H1 (cell line): ENCODE results near the gene PPBP. TPM values are rescaled to one million over a fixed set of nuclear protein-coding genes. Genes with fewer than 3 reads are reported as not detected.

Experiments
- CTCF ChIA-PET: fragments of 300-600 bp; sonication (Branson Sonifier 250); formaldehyde crosslinking; loops from one replicate; lab custom pipeline; 2021; ENCODE audit not compliant: partially characterized antibody; lab: Charles Lee
- POLR2A ChIA-PET: fragments of 300-600 bp; sonication (Branson Sonifier 250); formaldehyde crosslinking; loops from one replicate; lab custom pipeline; 2021; ENCODE audit warnings: inconsistent platforms; ENCODE audit not compliant: partially characterized antibody; lab: Charles Lee
- DNase-seq, 2 experiments: peaks; one replicate each; pipeline versions ENCODE4 v3.0.0 to v3.0.0-alpha.2; 2010 to 2022; ENCODE audit warnings: low spot score in 2 of 2, low read depth in 1 of 2, mixed read lengths in 1 of 2
- FAIRE-seq: peaks from 2 replicates; lab custom pipeline; 2011; peaks lifted over from hg19 to GRCh38; lab: Jason Lieb, UNC
- H2AFZ ChIP-seq: 2 replicates; pipeline ENCODE4 v1.8.1; 2012; ENCODE audit warnings: low read length, inconsistent platforms
- H2AK5ac ChIP-seq: 2 replicates; pipeline ENCODE4 v1.6.1; 2013; ENCODE audit warnings: low read depth, low read length
- H2BK120ac ChIP-seq: replicated peaks from 2 replicates; pipeline ENCODE3; 2013; ENCODE audit warnings: low read depth, low read length, inconsistent platforms
- H2BK12ac ChIP-seq: 2 replicates; pipeline ENCODE4 v1.6.1; 2013; ENCODE audit warnings: low read depth, low read length
- H2BK15ac ChIP-seq: 2 replicates; pipeline ENCODE4 v1.6.1; 2013; ENCODE audit warnings: low read length
- H2BK20ac ChIP-seq: 2 replicates; pipeline ENCODE4 v1.6.1; 2013; ENCODE audit warnings: low read length
- H2BK5ac ChIP-seq: 2 replicates; pipeline ENCODE4 v1.6.1; 2013; ENCODE audit warnings: low read depth, low read length
- H3K14ac ChIP-seq: 2 replicates; pipeline ENCODE4 v1.6.1; 2013; ENCODE audit warnings: inconsistent platforms; ENCODE audit not compliant: insufficient read length
- H3K18ac ChIP-seq: 2 replicates; pipeline ENCODE4 v1.6.1; 2013; ENCODE audit warnings: low read length; ENCODE audit errors: extremely low read depth
- H3K23ac ChIP-seq: 2 replicates; pipeline ENCODE4 v1.6.1; 2013; ENCODE audit warnings: inconsistent platforms; ENCODE audit not compliant: insufficient read length
- H3K23me2 ChIP-seq: 2 replicates; pipeline ENCODE4 v1.6.1; 2013; ENCODE audit warnings: low read depth, low read length
- H3K27ac ChIP-seq: 2 replicates; pipeline ENCODE4 v1.6.1; 2011; ENCODE audit warnings: low read depth, low read length, inconsistent platforms
- H3K27me3 ChIP-seq, 4 experiments: replicated peaks in 1 of 4; 1 replicate in 1 of 4; 2 replicates in 3 of 4; pipeline versions ENCODE4 v1.6.1 to v1.8.1; 2011 to 2013; ENCODE audit warnings: low read length in 3 of 4, mild to moderate bottlenecking in 3 of 4, inconsistent platforms in 2 of 4, mixed read lengths in 2 of 4, moderate library complexity in 1 of 4; ENCODE audit not compliant: control insufficient read depth in 3 of 4, insufficient read depth in 3 of 4; ENCODE audit errors: extremely low read depth in 1 of 4
- H3K36me3 ChIP-seq, 4 experiments: 2 replicates each; pipeline versions ENCODE4 v1.6.1 to v1.8.1; 2011 to 2013; ENCODE audit warnings: mild to moderate bottlenecking in 4 of 4, low read length in 3 of 4, moderate library complexity in 2 of 4, control low read depth in 1 of 4, inconsistent platforms in 1 of 4; ENCODE audit not compliant: insufficient read depth in 4 of 4, control insufficient read depth in 2 of 4
- H3K4ac ChIP-seq: replicated peaks from 2 replicates; pipeline ENCODE3; 2013; ENCODE audit warnings: low read length, low read depth, mixed read lengths, inconsistent platforms; ENCODE audit not compliant: insufficient read length
- H3K4me1 ChIP-seq, 4 experiments: replicated peaks in 1 of 4; 1 replicate in 1 of 4; 2 replicates in 3 of 4; pipeline versions ENCODE4 v1.6.1 to v1.8.1; 2011 to 2013; ENCODE audit warnings: low read length in 3 of 4, inconsistent platforms in 2 of 4, mixed read lengths in 1 of 4; ENCODE audit not compliant: insufficient read depth in 4 of 4, control insufficient read depth in 3 of 4
- H3K4me2 ChIP-seq, 2 experiments: 2 replicates each; pipeline versions ENCODE4 v1.6.1 to v1.8.1; 2011 to 2013; ENCODE audit warnings: low read depth in 2 of 2, low read length in 2 of 2, control low read depth in 1 of 2, inconsistent platforms in 1 of 2, mild to moderate bottlenecking in 1 of 2; ENCODE audit not compliant: insufficient read depth in 1 of 2
- H3K4me3 ChIP-seq, 4 experiments: fragments of 200-600, 300-600 bp in 1 of 4; sonication (generic), shearing (Covaris generic), sonication (Bioruptor Twin) in 1 of 4; 2 replicates each; pipeline versions ENCODE4 v1.5.1 to v1.8.1; 2011 to 2016; ENCODE audit warnings: low read length in 4 of 4, low read depth in 3 of 4, control low read depth in 2 of 4, inconsistent platforms in 2 of 4, mild to moderate bottlenecking in 2 of 4, mixed read lengths in 1 of 4, moderate library complexity in 1 of 4; ENCODE audit not compliant: insufficient read depth in 2 of 4; ENCODE audit errors: extremely low read depth in 1 of 4
- H3K56ac ChIP-seq: replicated peaks from 2 replicates; pipeline ENCODE3; 2013; ENCODE audit warnings: low read depth, mild to moderate bottlenecking, mixed read lengths, low read length, inconsistent platforms; ENCODE audit not compliant: insufficient read length
- H3K79me1 ChIP-seq: 2 replicates; pipeline ENCODE4 v1.6.1; 2013; ENCODE audit warnings: low read depth, low read length, control low read depth
- H3K79me2 ChIP-seq, 2 experiments: 2 replicates each; pipeline versions ENCODE4 v1.6.1 to v1.8.1; 2012 to 2013; ENCODE audit warnings: low read length in 2 of 2, mild to moderate bottlenecking in 2 of 2, inconsistent platforms in 1 of 2; ENCODE audit not compliant: insufficient read depth in 2 of 2, control insufficient read depth in 1 of 2
- H3K9ac ChIP-seq, 4 experiments: replicated peaks in 1 of 4; 1 replicate in 1 of 4; 2 replicates in 3 of 4; pipeline versions ENCODE4 v1.6.1 to v1.8.1; 2011 to 2013; ENCODE audit warnings: low read depth in 3 of 4, low read length in 3 of 4, control low read depth in 2 of 4, mild to moderate bottlenecking in 2 of 4, moderate library complexity in 2 of 4, inconsistent platforms in 1 of 4; ENCODE audit errors: extremely low read depth in 1 of 4
- H3K9me3 ChIP-seq, 2 experiments: 2 replicates each; pipeline versions ENCODE4 v1.6.1 to v1.8.1; 2012 to 2013; ENCODE audit warnings: mild to moderate bottlenecking in 2 of 2, moderate library complexity in 2 of 2, control low read depth in 1 of 2, inconsistent platforms in 1 of 2, low read depth in 1 of 2, low read length in 1 of 2, mixed read lengths in 1 of 2; ENCODE audit not compliant: insufficient read depth in 2 of 2
- H4K20me1 ChIP-seq, 2 experiments: replicated peaks in 1 of 2; 2 replicates each; pipeline versions ENCODE3 to v1.8.1; 2011 to 2013; ENCODE audit warnings: inconsistent platforms in 2 of 2, low read length in 2 of 2, mild to moderate bottlenecking in 1 of 2; ENCODE audit not compliant: insufficient read depth in 2 of 2, control insufficient read depth in 1 of 2
- H4K5ac ChIP-seq: 2 replicates; pipeline ENCODE4 v1.6.1; 2013; ENCODE audit warnings: low read length, low read depth, mixed read lengths, inconsistent platforms; ENCODE audit not compliant: insufficient read length
- H4K8ac ChIP-seq: 2 replicates; pipeline ENCODE4 v1.8.0; 2013; ENCODE audit warnings: mild to moderate bottlenecking, moderate library complexity, low read length, inconsistent platforms; ENCODE audit not compliant: insufficient read depth; ENCODE audit errors: extremely low read depth
- H4K91ac ChIP-seq: replicated peaks from 2 replicates; pipeline ENCODE3; 2013; ENCODE audit warnings: low read length, mixed read lengths, inconsistent platforms; ENCODE audit not compliant: insufficient read length
- CTCF ChIP-seq, 3 experiments: IDR thresholded peaks; 1 replicate in 2 of 3; 2 replicates in 1 of 3; pipeline versions ENCODE4 v1.5.1 to v1.6.1; 2011; ENCODE audit warnings: low read length in 3 of 3, mild to moderate bottlenecking in 3 of 3, inconsistent platforms in 2 of 3, low read depth in 1 of 3, moderate library complexity in 1 of 3; ENCODE audit not compliant: insufficient read depth in 1 of 3; ENCODE audit errors: control extremely low read depth in 1 of 3
- RFX5 ChIP-seq: IDR thresholded peaks from 2 replicates; pipeline ENCODE4 v1.6.1; 2011; ENCODE audit warnings: low read depth, low read length, improper control_type of control experiment, borderline replicate concordance
- polyA plus RNA-seq, 7 experiments: library from polyadenylated mRNA; depleted of rRNA in 3 of 7; stranded (reverse) in 5 of 7; unstranded in 2 of 7; fragments of >200 nt in 5 of 7; fragments of 200-250 nt in 2 of 7; gene quantifications; 1 replicate in 5 of 7; 2 replicates in 1 of 7; 4 replicates in 1 of 7; pipeline versions ENCODE4 v1.2.1 to v1.2.3, GENCODE V29; 2011 to 2013; ENCODE audit warnings: missing spikeins in 2 of 7, mixed read lengths in 2 of 7
- total RNA-seq: library from RNA; stranded (reverse); fragmentation: NEBNext Ultra II Directional; extraction: Animal tissue kit (Norgen Biotek cat#: 25700); gene quantifications from 2 replicates; pipeline ENCODE4 v1.2.1, GENCODE V29; 2021

Gene PPBP
- total and polyA plus RNA-seq, 2 of the 8 experiments (the other 6 are each of a cell fraction or from before 2014, with no cell fraction given) = 0.18 to 0.43 TPM

GRCh38 chr4:73970945-73971344 is 17.0 kb downstream of the PPBP start:
- ChIA-PET CTCF (no interaction called here), POLR2A (no interaction called here)
- no peaks in the 10 kb centered on the region for H3K79me1 ChIP-seq
- H3K18ac ChIP-seq = no peak overlapping the region
- H3K4me2 ChIP-seq = no peak overlapping the region
- H3K23ac ChIP-seq = no peak overlapping the region
- no peak for FAIRE-seq
- no peak overlapping the region for H3K56ac ChIP-seq
- no peak overlapping the region for H3K4me3 ChIP-seq
- no peaks in the 10 kb centered on the region for H4K20me1 ChIP-seq
- no peak for DNase-seq
- no peak overlapping the region for H4K8ac ChIP-seq
- no peaks in the 10 kb centered on the region for H3K36me3 ChIP-seq
- H3K4ac ChIP-seq = no peak overlapping the region
- no peak overlapping the region for H3K27ac ChIP-seq
- H2BK20ac ChIP-seq = no peak overlapping the region
- H3K9ac ChIP-seq = no peak overlapping the region
- no peak overlapping the region for H2BK120ac ChIP-seq
- H2BK5ac ChIP-seq = no peak overlapping the region
- H3K9me3 ChIP-seq = peaks cover 0 to 8% of the 10 kb centered on the region in 2 experiments; a peak in 2 of 4 replicates
- no peaks in the 10 kb centered on the region for H3K79me2 ChIP-seq
- no peak overlapping the region for H2BK12ac ChIP-seq
- no peak overlapping the region for H2BK15ac ChIP-seq
- H3K14ac ChIP-seq = no peak overlapping the region
- TF ChIP-seq RFX5 (no peak), CTCF (IDR thresholded peaks at IDR 0.05; ENCODE audit: control extremely low read depth in 1 of 3, insufficient read depth in 1 of 3, low read depth in 1 of 3, low read length in 3 of 3) (no peak)
- no peaks in the 10 kb centered on the region for H3K4me1 ChIP-seq
- no peak overlapping the region for H2AK5ac ChIP-seq
- no peaks in the 10 kb centered on the region for H3K23me2 ChIP-seq
- no peaks in the 10 kb centered on the region for H3K27me3 ChIP-seq
- no peak overlapping the region for H2AFZ ChIP-seq
- no peak overlapping the region for H4K91ac ChIP-seq
- no peak overlapping the region for H4K5ac ChIP-seq
